Neutrophil (primary cell): Measurements from ENCODE around the gene CD58.
A peak's percentile ranks its signal among the peaks of the same experiment; 100 is the strongest.

Experiments
- H3K27ac ChIP-seq: fragments of 200-600 bp; sonication (generic); 2 replicates; pipeline ENCODE4 v1.5.1; 2016; ENCODE audit warnings: mild to moderate bottlenecking, moderate library complexity
- H3K27me3 ChIP-seq: fragments of 200-600 bp; sonication (generic); 2 replicates; pipeline ENCODE4 v1.6.0; 2016; ENCODE audit warnings: mild to moderate bottlenecking
- H3K36me3 ChIP-seq: fragments of 200-600 bp; sonication (generic); 2 replicates; pipeline ENCODE4 v1.5.1; 2017
- H3K4me1 ChIP-seq, 2 experiments: fragments of 200-600 bp in 1 of 2; sonication (generic) in 1 of 2; 1 replicate in 1 of 2; 2 replicates in 1 of 2; pipeline versions ENCODE4 v1.5.1 to v1.6.1; 2013 to 2016; ENCODE audit warnings: low read depth in 1 of 2, low read length in 1 of 2, mild to moderate bottlenecking in 1 of 2, moderate library complexity in 1 of 2; ENCODE audit not compliant: control insufficient read depth in 1 of 2, insufficient read depth in 1 of 2
- H3K4me3 ChIP-seq, 2 experiments: fragments of 200-600 bp in 1 of 2; sonication (generic) in 1 of 2; 1 replicate in 1 of 2; 2 replicates in 1 of 2; pipeline ENCODE4 v1.5.1; 2013 to 2016; ENCODE audit warnings: low read depth in 1 of 2, low read length in 1 of 2, mild to moderate bottlenecking in 1 of 2, moderate library complexity in 1 of 2
- H3K9me3 ChIP-seq: fragments of 200-600 bp; sonication (generic); 2 replicates; pipeline ENCODE4 v1.5.1; 2016
- CTCF ChIP-seq: fragments of 200-600 bp; sonication (generic); IDR thresholded peaks from 2 replicates; pipeline ENCODE4 v1.5.1; 2016; ENCODE audit warnings: antibody characterized with exemption

CD58 gene

GRCh38 chr1:116507631-116508030, 63.2 kb downstream of the CD58 start:
- Histone ChIP-seq H3K4me1 (peaks cover 100% of the 10 kb centered on the region in 2 experiments), H3K9me3 (no peaks in the 10 kb centered on the region), H3K36me3 (no peaks in the 10 kb centered on the region), H3K4me3 (no peak overlapping the region), H3K27me3 (no peaks in the 10 kb centered on the region), H3K27ac (peak overlapping the region; percentile 98)
- TF ChIP-seq CTCF = no peak

DNA sequence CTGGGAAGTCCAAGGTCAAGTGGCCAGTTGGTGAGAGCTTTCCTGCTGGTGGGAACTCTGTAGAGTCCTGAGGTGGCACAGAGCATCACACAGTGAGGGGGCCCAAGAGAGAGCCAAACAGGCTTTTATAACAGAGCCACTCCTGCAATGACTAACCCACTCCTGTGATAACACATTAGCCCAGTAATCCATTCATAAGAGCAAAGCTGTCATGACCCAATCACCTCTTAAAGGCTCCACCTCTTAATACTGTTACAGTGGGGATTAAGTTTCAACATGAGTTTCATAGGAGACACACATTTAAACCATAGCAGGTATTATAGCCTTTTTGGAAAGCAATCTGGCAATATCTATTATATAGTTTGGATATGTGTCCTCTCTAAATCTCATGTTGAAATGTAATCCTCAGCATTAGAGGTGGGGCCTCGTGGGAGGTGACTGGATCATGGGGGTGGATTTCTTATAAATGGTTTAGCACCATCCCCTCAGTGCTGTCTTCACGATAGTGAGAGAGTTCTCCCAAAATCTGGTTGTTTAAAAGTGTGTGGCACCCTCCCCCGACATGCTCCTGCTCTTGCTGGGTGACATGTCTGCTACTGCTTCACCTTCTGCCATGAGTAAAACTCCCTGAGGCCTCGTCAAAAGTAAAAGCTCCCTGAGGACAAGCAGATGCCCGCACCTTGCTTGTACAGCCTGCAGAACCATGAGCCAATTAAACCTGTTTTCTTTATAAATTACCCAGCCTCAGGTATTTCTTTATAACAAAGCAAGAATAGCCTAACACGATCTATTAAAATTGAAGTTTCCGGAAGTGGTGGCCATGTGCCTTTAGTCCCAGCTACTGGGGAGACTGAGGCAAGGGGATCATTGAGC, 64.5 kb downstream of the CD58 start:
- no peaks in the 10 kb centered on the region for H3K9me3 ChIP-seq
- H3K4me1 ChIP-seq = peaks cover 99 to 100% of the 10 kb centered on the region in 2 experiments
- no peaks in the 10 kb centered on the region for H3K27me3 ChIP-seq
- no peaks in the 10 kb centered on the region for H3K36me3 ChIP-seq
- H3K4me3 ChIP-seq = no peak overlapping the region
- peak overlapping the region; percentile 98 for H3K27ac ChIP-seq
- no peak for TF ChIP-seq CTCF

- Histone ChIP-seq H3K27me3 (no peaks in the 10 kb centered on the region), H3K4me1 (peaks cover 81 to 87% of the 10 kb centered on the region in 2 experiments), H3K9me3 (no peaks in the 10 kb centered on the region), H3K27ac (peak overlapping the region; percentile 98), H3K4me3 (peak overlapping the region; percentile 28 to 46), H3K36me3 (peaks cover 3% of the 10 kb centered on the region)
- TF ChIP-seq CTCF = peak; percentile 32
These were observed 66.3 kb downstream of the CD58 start for GRCh38 chr1:116504308-116505156.

DNA sequence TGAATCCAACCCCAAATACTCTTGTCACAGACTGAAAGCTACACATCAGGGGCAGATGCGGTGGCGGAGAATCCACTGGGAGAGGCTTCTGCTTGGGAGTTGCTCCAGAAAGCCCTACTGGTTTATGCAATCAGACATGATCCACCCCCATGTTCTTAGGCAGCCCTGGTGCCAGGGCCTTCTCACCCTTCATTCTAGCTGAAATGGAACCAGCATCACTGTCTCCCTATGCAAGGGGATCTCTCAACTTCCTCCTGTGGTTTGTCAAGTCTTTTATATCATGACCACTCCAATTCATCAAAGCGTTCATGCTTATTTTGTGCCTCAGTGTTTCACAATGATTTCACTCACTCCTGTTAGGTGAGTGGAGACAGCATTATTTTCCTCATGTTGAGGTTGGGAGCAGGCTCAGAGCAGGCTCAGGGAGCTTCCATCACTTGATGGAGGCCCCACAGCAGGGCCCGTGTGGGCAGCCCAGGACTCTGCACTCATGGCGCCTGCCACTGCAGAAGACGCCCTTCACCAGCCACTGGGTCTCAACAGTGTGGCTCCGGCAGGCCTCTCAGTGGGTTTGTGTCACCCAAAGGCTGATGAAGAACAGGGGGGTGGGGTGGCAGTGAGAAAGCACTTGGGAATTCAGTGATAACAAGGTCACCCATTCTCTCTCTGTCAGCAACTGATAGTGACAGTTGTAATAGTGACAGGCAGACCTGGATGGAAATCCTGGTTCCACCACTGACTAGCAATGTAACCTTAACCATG, 67.1 kb downstream of the CD58 start:
- peaks cover 79 to 84% of the 10 kb centered on the region in 2 experiments for H3K4me1 ChIP-seq
- peak overlapping the region; percentile 98 for H3K27ac ChIP-seq
- H3K36me3 ChIP-seq = peaks cover 3% of the 10 kb centered on the region
- TF ChIP-seq CTCF = no peak
- H3K9me3 ChIP-seq = no peaks in the 10 kb centered on the region
- no peaks in the 10 kb centered on the region for H3K27me3 ChIP-seq
- peak overlapping the region; percentile 28 to 46 for H3K4me3 ChIP-seq

- TF ChIP-seq CTCF = no peak
- Histone ChIP-seq H3K27ac (peak overlapping the region; percentile 98), H3K4me1 (peaks cover 71 to 76% of the 10 kb centered on the region in 2 experiments)
These were observed 68.0 kb downstream of the CD58 start for GRCh38 chr1:116502671-116503314.

More at GRCh38 chr1:116502671-116503314, 68.0 kb downstream of the CD58 start:
- Histone ChIP-seq H3K27me3 (no peaks in the 10 kb centered on the region), H3K36me3 (peaks cover 3% of the 10 kb centered on the region), H3K9me3 (no peaks in the 10 kb centered on the region), H3K4me3 (peak overlapping the region in 1 of 2 experiments; percentile 46)
